Nephron (organoid): Measurements from ENCODE around the gene DNAAF5.
A peak's percentile ranks its signal among the peaks of the same experiment; 100 is the strongest.

Source experiments
- H3K27ac Mint-ChIP-seq, 3 experiments: 2 replicates each; pipeline ENCODE4 v1.8.0; 2020; ENCODE audit warnings: mixed read lengths in 3 of 3, mild to moderate bottlenecking in 2 of 3, moderate library complexity in 1 of 3
- H3K27me3 Mint-ChIP-seq: 2 replicates; pipeline ENCODE4 v1.8.0; 2021; ENCODE audit warnings: low read depth, mild to moderate bottlenecking, moderate library complexity, mixed read lengths
- H3K36me3 Mint-ChIP-seq: 2 replicates; pipeline ENCODE4 v1.8.0; 2020; ENCODE audit warnings: low read depth, mixed read lengths
- H3K4me1 Mint-ChIP-seq: 2 replicates; pipeline ENCODE4 v1.8.0; 2020; ENCODE audit warnings: mixed read lengths
- H3K4me3 Mint-ChIP-seq, 3 experiments: 2 replicates each; pipeline ENCODE4 v1.8.0; 2020; ENCODE audit warnings: mild to moderate bottlenecking in 3 of 3, mixed read lengths in 3 of 3, moderate library complexity in 2 of 3
- H3K9me3 Mint-ChIP-seq: 2 replicates; pipeline ENCODE4 v1.8.0; 2020; ENCODE audit warnings: mixed read lengths
- TF ChIP-seq, protein P1 (sequence below), 3 experiments: fragments of 200-600 bp; sonication (generic); IDR thresholded peaks; one replicate each; pipeline ENCODE4 v1.5.0; 2021; ENCODE audit warnings: antibody characterized with exemption in 3 of 3; ENCODE audit not compliant: unreplicated experiment in 3 of 3

Gene DNAAF5

DNA sequence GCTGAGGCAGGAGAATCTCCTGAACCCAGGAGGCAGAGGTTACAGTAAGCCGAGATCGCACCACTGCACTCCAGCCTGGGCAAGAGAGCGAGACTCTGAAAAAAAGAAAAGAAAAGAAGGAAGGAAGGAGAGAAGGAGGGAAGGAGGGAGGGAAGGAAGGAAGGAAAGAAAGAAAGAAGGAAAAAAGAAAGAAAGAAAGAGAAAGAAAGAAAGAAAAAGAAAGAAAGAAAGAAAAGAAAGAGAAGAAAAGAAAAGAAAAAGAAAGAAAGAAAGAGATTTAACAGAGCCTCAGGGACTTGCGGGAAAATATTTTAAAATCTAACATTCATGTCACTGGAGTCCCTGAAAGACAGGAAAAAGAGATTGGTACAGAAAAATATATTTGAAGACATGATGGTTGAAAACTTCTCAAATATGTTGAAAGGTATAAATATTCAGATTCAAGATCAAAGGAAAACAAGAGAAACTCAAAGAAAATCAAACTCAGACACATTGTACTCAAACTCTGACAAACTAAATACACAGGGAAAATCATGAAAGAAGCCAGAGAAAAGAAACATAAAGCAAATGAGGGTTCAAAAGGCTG lies 25.3 kb upstream of the DNAAF5 start:
- Mint-ChIP-seq H3K4me1 (peaks cover 9% of the 10 kb centered on the region), H3K4me3 (no peak overlapping the region), H3K9me3 (peaks cover 26% of the 10 kb centered on the region), H3K27me3 (no peaks in the 10 kb centered on the region), H3K27ac (no peak overlapping the region), H3K36me3 (peaks cover 51% of the 10 kb centered on the region)
- TF ChIP-seq, protein P1, sequence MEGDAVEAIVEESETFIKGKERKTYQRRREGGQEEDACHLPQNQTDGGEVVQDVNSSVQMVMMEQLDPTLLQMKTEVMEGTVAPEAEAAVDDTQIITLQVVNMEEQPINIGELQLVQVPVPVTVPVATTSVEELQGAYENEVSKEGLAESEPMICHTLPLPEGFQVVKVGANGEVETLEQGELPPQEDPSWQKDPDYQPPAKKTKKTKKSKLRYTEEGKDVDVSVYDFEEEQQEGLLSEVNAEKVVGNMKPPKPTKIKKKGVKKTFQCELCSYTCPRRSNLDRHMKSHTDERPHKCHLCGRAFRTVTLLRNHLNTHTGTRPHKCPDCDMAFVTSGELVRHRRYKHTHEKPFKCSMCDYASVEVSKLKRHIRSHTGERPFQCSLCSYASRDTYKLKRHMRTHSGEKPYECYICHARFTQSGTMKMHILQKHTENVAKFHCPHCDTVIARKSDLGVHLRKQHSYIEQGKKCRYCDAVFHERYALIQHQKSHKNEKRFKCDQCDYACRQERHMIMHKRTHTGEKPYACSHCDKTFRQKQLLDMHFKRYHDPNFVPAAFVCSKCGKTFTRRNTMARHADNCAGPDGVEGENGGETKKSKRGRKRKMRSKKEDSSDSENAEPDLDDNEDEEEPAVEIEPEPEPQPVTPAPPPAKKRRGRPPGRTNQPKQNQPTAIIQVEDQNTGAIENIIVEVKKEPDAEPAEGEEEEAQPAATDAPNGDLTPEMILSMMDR (IDR thresholded peaks at IDR 0.05; ENCODE audit: unreplicated experiment in 3 of 3): no peak

GRCh38 chr7:703049-703448 lies 23.4 kb upstream of the DNAAF5 start:
- TF ChIP-seq, protein P1 (IDR thresholded peaks at IDR 0.05; ENCODE audit: unreplicated experiment in 3 of 3): no peak
- no peaks in the 10 kb centered on the region for H3K27me3 Mint-ChIP-seq
- H3K9me3 Mint-ChIP-seq: peaks cover 26% of the 10 kb centered on the region
- H3K4me3 Mint-ChIP-seq: no peak overlapping the region
- H3K27ac Mint-ChIP-seq: no peak overlapping the region
- peaks cover 9% of the 10 kb centered on the region for H3K4me1 Mint-ChIP-seq
- H3K36me3 Mint-ChIP-seq: peaks cover 60% of the 10 kb centered on the region

DNA sequence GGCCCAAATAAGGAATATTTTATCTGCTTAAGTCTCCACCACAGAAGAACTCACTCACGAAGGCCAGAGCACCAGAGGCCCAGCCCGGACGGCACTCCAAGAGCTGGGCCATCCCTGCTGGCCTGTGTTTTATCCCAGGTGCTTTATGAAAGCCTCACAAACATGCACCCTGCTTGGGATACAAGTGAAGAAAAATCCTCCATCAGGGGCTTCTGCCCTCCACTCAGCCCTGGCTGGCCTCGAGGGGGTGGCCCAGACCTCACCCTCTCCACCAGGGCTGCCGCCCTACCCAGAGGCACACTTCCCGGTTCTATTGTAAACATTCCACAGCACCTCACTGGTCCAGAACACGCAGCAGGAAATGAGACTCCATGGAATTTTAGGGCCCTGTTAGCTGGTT lies 19.8 kb upstream of the DNAAF5 start:
- no peaks in the 10 kb centered on the region for H3K4me1 Mint-ChIP-seq
- TF ChIP-seq, protein P1 (IDR thresholded peaks at IDR 0.05; ENCODE audit: unreplicated experiment in 3 of 3): no peak
- H3K27ac Mint-ChIP-seq: no peak overlapping the region
- no peak overlapping the region for H3K4me3 Mint-ChIP-seq
- no peaks in the 10 kb centered on the region for H3K27me3 Mint-ChIP-seq
- peaks cover 46% of the 10 kb centered on the region for H3K36me3 Mint-ChIP-seq
- peaks cover 11% of the 10 kb centered on the region for H3K9me3 Mint-ChIP-seq

DNA sequence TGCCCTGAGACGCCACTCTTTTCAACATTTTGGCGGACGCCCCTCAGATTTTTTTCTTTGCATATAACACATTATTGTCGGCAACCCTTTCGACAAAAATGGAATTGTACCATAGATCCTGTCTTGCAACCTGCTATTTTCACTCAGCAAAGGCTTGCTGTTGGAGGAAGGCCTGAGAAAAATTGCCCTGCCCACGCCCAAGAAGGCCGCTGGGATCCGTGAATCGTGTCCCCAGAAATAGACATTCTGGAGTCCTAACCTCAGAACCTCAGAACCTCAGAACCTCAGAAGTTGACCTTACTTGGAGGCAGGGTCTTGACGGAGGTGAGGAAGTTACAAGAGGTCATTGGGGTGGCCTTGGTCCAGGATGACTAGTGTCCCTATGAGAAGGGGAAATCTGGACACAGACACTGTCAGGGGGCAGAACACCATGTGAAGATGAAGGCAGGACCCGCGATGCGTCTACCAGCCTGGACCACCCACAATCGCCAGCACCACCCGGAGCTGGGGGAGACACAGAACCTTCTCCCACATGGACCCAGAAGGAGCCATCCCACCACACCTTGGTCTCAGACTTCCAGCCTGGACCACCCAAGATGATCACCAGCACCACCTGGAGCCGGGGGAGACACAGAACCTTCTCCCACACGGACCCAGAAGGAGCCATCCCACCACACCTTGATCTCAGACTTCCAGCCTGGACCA lies 19.1 kb upstream of the DNAAF5 start:
- Mint-ChIP-seq H3K36me3 (peaks cover 39% of the 10 kb centered on the region), H3K27ac (no peak overlapping the region), H3K4me3 (peak overlapping the region; percentile 13 to 27 (median 23)), H3K9me3 (peaks cover 6% of the 10 kb centered on the region), H3K27me3 (no peaks in the 10 kb centered on the region), H3K4me1 (no peaks in the 10 kb centered on the region)
- TF ChIP-seq, protein P1 (IDR thresholded peaks at IDR 0.05; ENCODE audit: unreplicated experiment in 3 of 3): no peak

- Mint-ChIP-seq H3K27me3 (no peaks in the 10 kb centered on the region), H3K27ac (peak overlapping the region in 2 of 3 experiments; percentile 5 to 64), H3K4me1 (peaks cover 6% of the 10 kb centered on the region), H3K9me3 (no peaks in the 10 kb centered on the region), H3K36me3 (peaks cover 24% of the 10 kb centered on the region), H3K4me3 (peak overlapping the region; percentile 68 to 78 (median 73))
- TF ChIP-seq, protein P1 (IDR thresholded peaks at IDR 0.05; ENCODE audit: unreplicated experiment in 3 of 3): no peak
Observed at GRCh38 chr7:710161-710560, 16.3 kb upstream of the DNAAF5 start.
